Hepatocyte (in vitro differentiated cells): Measurements from ENCODE around the gene JARID2. TPM values are rescaled to one million over a fixed set of nuclear protein-coding genes. Genes with fewer than 3 reads are reported as not detected.

Experiments used
- DNase-seq: peaks from one replicate; pipeline ENCODE4 v3.0.0-alpha.2; 2016; ENCODE audit warnings: low spot score
- H2AFZ ChIP-seq: fragments of 200-600 bp; sonication (generic); 2 replicates; pipeline ENCODE4 v1.6.0; 2016; ENCODE audit warnings: antibody characterized with exemption, mild to moderate bottlenecking
- H3K27ac ChIP-seq: fragments of 200-600 bp; sonication (generic); 2 replicates; pipeline ENCODE4 v1.5.1; 2016; ENCODE audit warnings: mild to moderate bottlenecking
- H3K27me3 ChIP-seq: fragments of 200-600 bp; sonication (generic); 2 replicates; pipeline ENCODE4 v1.6.1; 2016
- H3K36me3 ChIP-seq: fragments of 200-600 bp; sonication (generic); replicated peaks from 2 replicates; pipeline ENCODE4 v1.5.1; 2016; ENCODE audit warnings: low read depth; ENCODE audit not compliant: insufficient read depth
- H3K4me1 ChIP-seq: fragments of 200-600 bp; sonication (generic); 2 replicates; pipeline ENCODE4 v1.5.1; 2016; ENCODE audit warnings: mild to moderate bottlenecking, moderate library complexity; ENCODE audit not compliant: insufficient read depth
- H3K4me2 ChIP-seq: fragments of 200-600 bp; sonication (generic); 2 replicates; pipeline ENCODE4 v1.6.0; 2016
- H3K4me3 ChIP-seq: fragments of 200-600 bp; sonication (generic); 2 replicates; pipeline ENCODE4 v1.5.1; 2016; ENCODE audit warnings: mild to moderate bottlenecking
- H3K79me2 ChIP-seq: fragments of 200-600 bp; sonication (generic); 2 replicates; pipeline ENCODE4 v1.6.0; 2017; ENCODE audit warnings: mild to moderate bottlenecking
- H3K9me2 ChIP-seq: fragments of 200-600 bp; sonication (generic); replicated peaks from 2 replicates; pipeline ENCODE4 v1.6.0; 2017; ENCODE audit warnings: mild to moderate bottlenecking; ENCODE audit not compliant: insufficient read depth
- H3K9me3 ChIP-seq: fragments of 200-600 bp; sonication (generic); 2 replicates; pipeline ENCODE4 v1.5.1; 2016; ENCODE audit warnings: low read depth, mild to moderate bottlenecking
- H4K20me1 ChIP-seq: fragments of 200-600 bp; sonication (generic); 2 replicates; pipeline ENCODE4 v1.6.0; 2016; ENCODE audit warnings: mild to moderate bottlenecking; ENCODE audit not compliant: insufficient read depth, poor library complexity, severe bottlenecking
- EZH2 ChIP-seq: fragments of 200-600 bp; sonication (generic); IDR thresholded peaks from 2 replicates; pipeline ENCODE4 v1.6.1; 2016; ENCODE audit warnings: antibody characterized with exemption, mild to moderate bottlenecking, borderline replicate concordance
- EZH2phosphoT487 ChIP-seq: fragments of 200-600 bp; sonication (generic); IDR thresholded peaks from one replicate; pipeline ENCODE4 v1.6.1; 2018; ENCODE audit warnings: antibody characterized with exemption, mild to moderate bottlenecking, low read depth, moderate library complexity; ENCODE audit not compliant: unreplicated experiment, severe bottlenecking
- WGBS: methylation state at CpG from one replicate; pipeline ENCODE4 v1.1.6; 2016; ENCODE audit warnings: low lambda C conversion rate; ENCODE audit errors: missing lambda C conversion rate; 5-methylcytosine and 5-hydroxymethylcytosine counted together
- polyA plus RNA-seq: library from polyadenylated mRNA; unstranded; fragments of >200 nt; fragmentation: Nextera tagmentation; extraction: Ambion mirVana; gene quantifications from 2 replicates; pipeline ENCODE4 v1.2.1, GENCODE V29; 2016
- total RNA-seq: library from RNA; depleted of rRNA; stranded (reverse); fragments of >200 nt; gene quantifications from 2 replicates; pipeline ENCODE4 v1.2.3, GENCODE V29; 2014
- TF ChIP-seq, protein P1 (sequence below): fragments of 200-600 bp; sonication (generic); IDR thresholded peaks from 2 replicates; pipeline ENCODE4 v1.5.1; 2016; ENCODE audit warnings: antibody characterized with exemption, mild to moderate bottlenecking; ENCODE audit not compliant: poor library complexity

Gene JARID2
- total and polyA plus RNA-seq, 2 experiments from 2014 or later, result 4.6 to 11.6 TPM

DNA sequence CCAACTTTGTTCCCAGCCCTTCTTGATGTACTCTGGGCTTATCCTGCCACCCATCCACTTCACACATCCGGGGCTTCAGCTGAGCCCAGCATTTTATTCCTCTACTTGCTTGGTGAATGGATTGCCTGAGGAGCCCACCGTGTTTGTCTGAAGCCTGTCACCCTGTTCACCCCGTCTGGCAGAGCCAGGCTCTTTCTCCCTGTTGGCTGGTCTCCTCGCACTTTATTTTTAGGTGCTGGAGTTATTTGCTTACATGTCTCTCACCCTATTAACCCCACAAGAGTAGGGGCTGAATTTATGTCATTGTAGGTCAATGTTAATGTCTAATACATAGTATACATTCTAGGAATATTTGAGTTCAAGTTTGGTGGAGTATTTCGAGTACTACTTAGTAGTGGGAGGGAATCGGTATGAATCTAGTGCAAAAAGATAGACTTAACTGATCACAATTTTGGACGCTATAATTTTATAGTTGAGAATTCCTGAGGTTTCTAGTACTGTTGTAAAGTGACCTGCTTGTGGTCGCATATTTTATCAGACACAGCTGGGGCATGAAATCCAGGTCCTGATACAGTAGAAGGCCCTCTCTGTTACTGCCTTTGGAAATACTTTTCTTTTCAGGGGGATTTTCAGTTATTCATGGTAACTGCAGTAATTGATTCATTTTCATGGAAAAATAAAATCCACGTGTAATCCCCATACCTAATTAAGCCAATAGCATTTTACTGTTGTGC lies 10.8 kb downstream of the JARID2 start:
- DNase-seq, result no peak
- Histone ChIP-seq H4K20me1 (peaks cover 21% of the 10 kb centered on the region), H3K36me3 (no peaks in the 10 kb centered on the region), H3K9me2 (no peaks in the 10 kb centered on the region), H3K4me1 (peaks cover 42% of the 10 kb centered on the region), H3K4me3 (no peak overlapping the region), H3K4me2 (no peak overlapping the region), H3K27ac (no peak overlapping the region), H3K27me3 (no peaks in the 10 kb centered on the region), H2AFZ (no peak overlapping the region), H3K9me3 (no peaks in the 10 kb centered on the region), H3K79me2 (peaks cover 86% of the 10 kb centered on the region)
- no peak for TF ChIP-seq EZH2phosphoT487
- TF ChIP-seq, protein P1, sequence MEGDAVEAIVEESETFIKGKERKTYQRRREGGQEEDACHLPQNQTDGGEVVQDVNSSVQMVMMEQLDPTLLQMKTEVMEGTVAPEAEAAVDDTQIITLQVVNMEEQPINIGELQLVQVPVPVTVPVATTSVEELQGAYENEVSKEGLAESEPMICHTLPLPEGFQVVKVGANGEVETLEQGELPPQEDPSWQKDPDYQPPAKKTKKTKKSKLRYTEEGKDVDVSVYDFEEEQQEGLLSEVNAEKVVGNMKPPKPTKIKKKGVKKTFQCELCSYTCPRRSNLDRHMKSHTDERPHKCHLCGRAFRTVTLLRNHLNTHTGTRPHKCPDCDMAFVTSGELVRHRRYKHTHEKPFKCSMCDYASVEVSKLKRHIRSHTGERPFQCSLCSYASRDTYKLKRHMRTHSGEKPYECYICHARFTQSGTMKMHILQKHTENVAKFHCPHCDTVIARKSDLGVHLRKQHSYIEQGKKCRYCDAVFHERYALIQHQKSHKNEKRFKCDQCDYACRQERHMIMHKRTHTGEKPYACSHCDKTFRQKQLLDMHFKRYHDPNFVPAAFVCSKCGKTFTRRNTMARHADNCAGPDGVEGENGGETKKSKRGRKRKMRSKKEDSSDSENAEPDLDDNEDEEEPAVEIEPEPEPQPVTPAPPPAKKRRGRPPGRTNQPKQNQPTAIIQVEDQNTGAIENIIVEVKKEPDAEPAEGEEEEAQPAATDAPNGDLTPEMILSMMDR, result no peak
- TF ChIP-seq EZH2, result no peak
- 59% methylated on average over 9 of the region's 9 CpGs for WGBS

DNA sequence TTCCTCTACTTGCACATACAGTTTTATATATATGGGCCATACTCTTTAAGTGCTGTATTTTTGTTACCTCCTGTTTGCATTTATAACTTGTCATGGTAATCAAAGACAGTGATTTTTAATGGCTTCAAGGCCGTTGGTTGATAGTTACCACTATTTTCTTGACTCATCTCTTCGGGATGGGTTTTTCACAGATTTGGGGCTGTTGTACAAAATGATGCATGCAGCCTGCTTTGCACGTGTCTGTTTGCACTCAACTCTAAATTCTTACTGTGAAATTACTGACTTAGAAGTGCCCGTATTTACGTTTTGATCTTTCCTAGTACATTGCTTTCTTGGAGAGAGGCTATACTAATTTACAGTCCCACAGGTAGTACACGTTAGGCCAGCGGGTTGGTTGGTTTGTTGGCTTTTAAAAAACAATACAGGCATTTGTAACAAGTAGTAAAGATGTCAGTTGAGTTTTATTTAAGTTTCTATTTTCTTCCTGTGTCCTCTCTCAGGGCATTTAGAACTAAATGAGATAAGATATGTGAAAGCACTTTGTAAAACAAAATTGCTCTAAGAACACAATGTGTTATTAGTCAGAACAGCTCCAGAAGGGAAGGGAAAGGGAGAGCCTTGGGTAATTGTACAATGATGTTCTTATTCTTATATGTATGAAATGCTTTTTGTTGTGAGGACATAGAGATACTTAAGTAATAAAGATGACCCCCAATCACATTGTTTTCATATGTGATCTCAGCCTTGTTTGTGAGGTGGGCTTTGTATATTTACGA lies 11.7 kb downstream of the JARID2 start:
- 45% methylated on average over 8 of the region's 8 CpGs for WGBS
- H3K79me2 ChIP-seq, result peaks cover 86% of the 10 kb centered on the region
- H3K4me2 ChIP-seq, result no peak overlapping the region
- no peaks in the 10 kb centered on the region for H3K36me3 ChIP-seq
- H3K4me3 ChIP-seq, result no peak overlapping the region
- no peaks in the 10 kb centered on the region for H3K9me2 ChIP-seq
- H4K20me1 ChIP-seq, result peaks cover 21% of the 10 kb centered on the region
- H3K27ac ChIP-seq, result no peak overlapping the region
- no peak overlapping the region for H2AFZ ChIP-seq
- no peaks in the 10 kb centered on the region for H3K9me3 ChIP-seq
- TF ChIP-seq, protein P1, result no peak
- no peak for TF ChIP-seq EZH2phosphoT487
- TF ChIP-seq EZH2, result no peak
- H3K4me1 ChIP-seq, result peaks cover 42% of the 10 kb centered on the region
- no peak for DNase-seq
- no peaks in the 10 kb centered on the region for H3K27me3 ChIP-seq

DNA sequence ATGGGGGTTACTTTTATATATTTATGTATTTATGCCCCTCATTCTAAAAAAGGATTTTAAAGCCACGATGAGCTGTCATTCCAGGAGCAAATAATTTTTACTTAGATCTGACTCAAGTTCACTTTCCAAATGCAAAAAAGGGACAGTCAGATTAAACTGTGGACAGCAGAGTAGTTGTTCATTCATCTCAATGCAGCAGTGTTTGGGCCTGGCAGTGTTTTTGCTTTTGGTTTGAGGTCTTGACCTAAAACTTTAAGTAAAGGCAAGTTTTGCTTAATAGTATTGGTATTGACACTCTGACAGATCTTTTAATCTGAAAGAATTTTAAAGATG lies 13.9 kb downstream of the JARID2 start:
- no peaks in the 10 kb centered on the region for H3K36me3 ChIP-seq
- peaks cover 45% of the 10 kb centered on the region for H3K4me1 ChIP-seq
- no peak overlapping the region for H3K4me3 ChIP-seq
- H3K9me2 ChIP-seq, result no peaks in the 10 kb centered on the region
- no peaks in the 10 kb centered on the region for H3K9me3 ChIP-seq
- DNase-seq, result no peak
- H3K79me2 ChIP-seq, result peaks cover 86% of the 10 kb centered on the region
- no peaks in the 10 kb centered on the region for H3K27me3 ChIP-seq
- H2AFZ ChIP-seq, result no peak overlapping the region
- no peak overlapping the region for H3K27ac ChIP-seq
- H3K4me2 ChIP-seq, result peak overlapping the region; percentile 26
- WGBS, result 50% methylated on average over 1 of the region's 1 CpG
- H4K20me1 ChIP-seq, result peaks cover 13% of the 10 kb centered on the region
- TF ChIP-seq EZH2phosphoT487 (no peak), EZH2 (no peak)
- TF ChIP-seq, protein P1, result no peak
